ENCODE measurements around the gene ACVRL1. TPM values are rescaled to one million over a fixed set of nuclear protein-coding genes. Genes with fewer than 3 reads are reported as not detected.
A peak's percentile ranks its signal among the peaks of the same experiment; 100 is the strongest.

ACVRL1 gene
- total RNA-seq: 100 to 1,000 TPM in 1 of 4 donors, 10 to 100 TPM in 3; 63.0 to 113 (median 70.9) TPM
- polyA plus RNA-seq: 10 to 100 TPM; 12.5 to 83.6 (median 24.6) TPM

- Histone ChIP-seq H3K27ac (peak within 1 kb of the TSS; percentile 77 to 90 (median 80)), H3K4me1 (peaks cover 0 to 30% (median 23%) of the 10 kb centered on the region in 4 donors), H3K27me3 (peaks cover 14 to 35% (median 18%) of the 10 kb centered on the region in 3 donors), H3K9me3 (no peaks in the 10 kb centered on the region), H3K36me3 (no peaks in the 10 kb centered on the region), H3K4me3 (peak within 1 kb of the TSS; percentile 28 to 52 (median 51))
- 4 to 10% methylated on average over 74 of the region's 74 CpGs for WGBS, 2 donors
- TF ChIP-seq POLR2AphosphoS5 (IDR thresholded peaks at IDR 0.05) (no peak), CTCF (IDR thresholded peaks at IDR 0.05) (no peak), EP300 (IDR thresholded peaks at IDR 0.05) (no peak), POLR2A (IDR thresholded peaks at IDR 0.05) (no peak)
- intact Hi-C loops (cut with DNase I): no loop called here
- peak; percentile 69 for DNase-seq
Observed at GRCh38 chr12:51907083-51907855, at the start of gene ACVRL1. Gene ACVRL1, plus strand, starts transcription at chr12:51907504. Its CDS starts 4,971 bp downstream, at chr12:51912475.

DNA sequence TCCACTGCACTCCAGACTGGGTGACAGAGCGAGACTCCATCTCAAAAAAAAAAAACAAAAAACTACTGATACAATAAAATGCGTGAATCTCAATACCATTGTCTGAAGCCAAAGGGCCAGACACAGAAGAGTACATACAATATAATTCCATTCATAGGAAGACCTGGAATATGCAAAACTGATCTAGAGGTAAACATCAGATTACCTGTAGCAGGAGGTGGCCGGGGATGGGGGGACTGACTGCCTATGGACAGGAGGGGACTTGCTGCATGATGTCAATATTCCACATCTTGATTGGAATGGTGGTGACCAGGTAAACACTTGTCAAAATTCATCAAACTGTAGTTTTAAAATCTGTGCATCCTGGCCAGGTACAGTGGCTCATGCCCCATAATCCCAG is 46.3 kb upstream of the ACVRL1 start:
- Histone ChIP-seq H3K36me3 (no peaks in the 10 kb centered on the region), H3K4me3 (no peak overlapping the region), H3K4me1 (peaks cover 0 to 20% (median 19%) of the 10 kb centered on the region in 4 donors), H3K27me3 (peaks cover 11 to 62% (median 33%) of the 10 kb centered on the region in 3 donors), H3K27ac (no peak overlapping the region), H3K9me3 (no peaks in the 10 kb centered on the region)
- DNase-seq: no peak
- intact Hi-C loops (cut with DNase I): no loop called here
- TF ChIP-seq POLR2A (IDR thresholded peaks at IDR 0.05) (no peak), CTCF (IDR thresholded peaks at IDR 0.05) (no peak), POLR2AphosphoS5 (IDR thresholded peaks at IDR 0.05) (no peak), EP300 (IDR thresholded peaks at IDR 0.05) (no peak)
- 88 to 93% methylated on average over 3 of the region's 3 CpGs for WGBS, 2 donors

DNA sequence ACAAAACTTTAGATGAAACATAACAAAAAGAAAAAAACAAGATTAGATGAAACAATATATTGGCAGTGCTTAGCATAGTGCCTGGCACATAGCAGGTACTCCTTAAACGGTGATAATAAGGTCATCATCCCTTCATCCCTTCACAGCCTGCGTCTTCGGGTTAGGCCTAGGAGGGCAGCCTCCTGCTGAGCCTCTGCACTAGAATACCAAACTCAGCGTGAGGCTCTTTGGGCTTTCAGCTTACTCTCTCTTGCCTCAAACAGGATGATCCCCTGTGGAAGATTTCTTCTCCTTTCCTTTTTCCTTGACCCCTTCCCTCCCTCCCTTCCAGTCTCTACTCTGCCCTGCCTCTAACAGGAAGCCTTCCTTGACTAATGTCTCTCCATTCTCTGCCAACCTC is 44.4 kb upstream of the ACVRL1 start:
- Histone ChIP-seq H3K36me3 (no peaks in the 10 kb centered on the region), H3K27me3 (peaks cover 11 to 71% (median 26%) of the 10 kb centered on the region in 3 donors), H3K4me3 (no peak overlapping the region), H3K9me3 (no peaks in the 10 kb centered on the region), H3K4me1 (peaks cover 0 to 17% (median 15%) of the 10 kb centered on the region in 4 donors), H3K27ac (no peak overlapping the region)
- no peak for DNase-seq
- no peak for TF ChIP-seq POLR2AphosphoS5 (IDR thresholded peaks at IDR 0.05)
- intact Hi-C loops (cut with DNase I): no loop called here
- 77 to 81% methylated on average over 4 of the region's 4 CpGs for WGBS, 2 donors

GRCh38 chr12:51863363-51863932 is 43.9 kb upstream of the ACVRL1 start:
- Histone ChIP-seq H3K27me3 (peaks cover 12 to 76% (median 31%) of the 10 kb centered on the region in 3 donors), H3K27ac (no peak overlapping the region), H3K9me3 (no peaks in the 10 kb centered on the region), H3K4me1 (peaks cover 0 to 17% (median 15%) of the 10 kb centered on the region in 4 donors), H3K36me3 (no peaks in the 10 kb centered on the region), H3K4me3 (peak overlapping the region in 3 of 4 donors; percentile 25 to 37 (median 35))
- DNase-seq: no peak
- 14 to 20% methylated on average over 17 of the region's 17 CpGs for WGBS, 2 donors
- intact Hi-C loops (cut with DNase I): no loop called here
- TF ChIP-seq POLR2AphosphoS5 (IDR thresholded peaks at IDR 0.05) (no peak), CTCF (IDR thresholded peaks at IDR 0.05) (no peak), POLR2A (IDR thresholded peaks at IDR 0.05) (no peak), EP300 (IDR thresholded peaks at IDR 0.05) (no peak)
